ENCODE measurements around the gene KIF14. TPM values are rescaled to one million over a fixed set of nuclear protein-coding genes. Genes with fewer than 3 reads are reported as not detected.

The KIF14 gene, protein sequence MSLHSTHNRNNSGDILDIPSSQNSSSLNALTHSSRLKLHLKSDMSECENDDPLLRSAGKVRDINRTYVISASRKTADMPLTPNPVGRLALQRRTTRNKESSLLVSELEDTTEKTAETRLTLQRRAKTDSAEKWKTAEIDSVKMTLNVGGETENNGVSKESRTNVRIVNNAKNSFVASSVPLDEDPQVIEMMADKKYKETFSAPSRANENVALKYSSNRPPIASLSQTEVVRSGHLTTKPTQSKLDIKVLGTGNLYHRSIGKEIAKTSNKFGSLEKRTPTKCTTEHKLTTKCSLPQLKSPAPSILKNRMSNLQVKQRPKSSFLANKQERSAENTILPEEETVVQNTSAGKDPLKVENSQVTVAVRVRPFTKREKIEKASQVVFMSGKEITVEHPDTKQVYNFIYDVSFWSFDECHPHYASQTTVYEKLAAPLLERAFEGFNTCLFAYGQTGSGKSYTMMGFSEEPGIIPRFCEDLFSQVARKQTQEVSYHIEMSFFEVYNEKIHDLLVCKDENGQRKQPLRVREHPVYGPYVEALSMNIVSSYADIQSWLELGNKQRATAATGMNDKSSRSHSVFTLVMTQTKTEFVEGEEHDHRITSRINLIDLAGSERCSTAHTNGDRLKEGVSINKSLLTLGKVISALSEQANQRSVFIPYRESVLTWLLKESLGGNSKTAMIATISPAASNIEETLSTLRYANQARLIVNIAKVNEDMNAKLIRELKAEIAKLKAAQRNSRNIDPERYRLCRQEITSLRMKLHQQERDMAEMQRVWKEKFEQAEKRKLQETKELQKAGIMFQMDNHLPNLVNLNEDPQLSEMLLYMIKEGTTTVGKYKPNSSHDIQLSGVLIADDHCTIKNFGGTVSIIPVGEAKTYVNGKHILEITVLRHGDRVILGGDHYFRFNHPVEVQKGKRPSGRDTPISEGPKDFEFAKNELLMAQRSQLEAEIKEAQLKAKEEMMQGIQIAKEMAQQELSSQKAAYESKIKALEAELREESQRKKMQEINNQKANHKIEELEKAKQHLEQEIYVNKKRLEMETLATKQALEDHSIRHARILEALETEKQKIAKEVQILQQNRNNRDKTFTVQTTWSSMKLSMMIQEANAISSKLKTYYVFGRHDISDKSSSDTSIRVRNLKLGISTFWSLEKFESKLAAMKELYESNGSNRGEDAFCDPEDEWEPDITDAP (N-terminal part only)
- total RNA-seq: 10 to 100 TPM; 30.8 TPM

- peak; percentile 98 for DNase-seq
- no peaks in the 10 kb centered on the region for H3K27me3 Mint-ChIP-seq
- H3K36me3 Mint-ChIP-seq: peaks cover 35% of the 10 kb centered on the region
- peak within 1 kb of the TSS; percentile 87 for H3K4me3 Mint-ChIP-seq
- H3K27ac Mint-ChIP-seq: peak within 1 kb of the TSS; percentile 87
- H3K9me3 Mint-ChIP-seq (ENCODE audit: low read depth): no peaks in the 10 kb centered on the region
- peaks cover 48% of the 10 kb centered on the region for H3K4me1 Mint-ChIP-seq
- CTCF ChIA-PET: interaction anchor here (1.7 to 5.5 kb wide), 6 partner anchors 13 to 499 kb away, joined by 5 to 75 read pairs (median 23); partner anchors contain the start of gene DDX59
- peak; percentile 97 for ATAC-seq
Measured at GRCh38 chr1:200620273-200621131, at the start of gene KIF14. KIF14 (minus strand) TSS chr1:200620751; CDS start chr1:200618723, 2,028 bp downstream.

GRCh38 chr1:200669314-200670241, 49.0 kb upstream of the KIF14 start, which contains the start of gene DDX59:
DDX59 (minus strand) TSS chr1:200669907; CDS start chr1:200666740, 3,167 bp downstream.
- CTCF ChIA-PET: interaction anchor here (0.8 to 4.5 kb wide), 13 partner anchors 14 to 346 kb away, joined by 3 to 52 read pairs (median 4); partner anchors contain the start of gene KIF14
- peak within 1 kb of the TSS; percentile 98 for H3K4me3 Mint-ChIP-seq
- peak; percentile 91 for DNase-seq
- peaks cover 44% of the 10 kb centered on the region for H3K4me1 Mint-ChIP-seq
- peak within 1 kb of the TSS; percentile 94 for H3K27ac Mint-ChIP-seq
- H3K27me3 Mint-ChIP-seq: no peaks in the 10 kb centered on the region
- H3K36me3 Mint-ChIP-seq: peaks cover 22% of the 10 kb centered on the region
- ATAC-seq: peak; percentile 87
- no peaks in the 10 kb centered on the region for H3K9me3 Mint-ChIP-seq (ENCODE audit: low read depth)

- no peak for ATAC-seq
- CTCF ChIA-PET: interaction anchor here (1.0 to 4.5 kb wide), 5 partner anchors 41 to 134 kb away, joined by 3 to 52 read pairs (median 11); partner anchors contain the start of gene KIF14
- H3K36me3 Mint-ChIP-seq: peaks cover 30% of the 10 kb centered on the region
- peaks cover 45% of the 10 kb centered on the region for H3K4me1 Mint-ChIP-seq
- peak overlapping the region; percentile 71 for H3K27ac Mint-ChIP-seq
- peak overlapping the region; percentile 98 for H3K4me3 Mint-ChIP-seq
- DNase-seq: no peak
- H3K9me3 Mint-ChIP-seq (ENCODE audit: low read depth): no peaks in the 10 kb centered on the region
- H3K27me3 Mint-ChIP-seq: no peaks in the 10 kb centered on the region
Measured at GRCh38 chr1:200668514-200669313, 48.2 kb upstream of the KIF14 start.

DNA sequence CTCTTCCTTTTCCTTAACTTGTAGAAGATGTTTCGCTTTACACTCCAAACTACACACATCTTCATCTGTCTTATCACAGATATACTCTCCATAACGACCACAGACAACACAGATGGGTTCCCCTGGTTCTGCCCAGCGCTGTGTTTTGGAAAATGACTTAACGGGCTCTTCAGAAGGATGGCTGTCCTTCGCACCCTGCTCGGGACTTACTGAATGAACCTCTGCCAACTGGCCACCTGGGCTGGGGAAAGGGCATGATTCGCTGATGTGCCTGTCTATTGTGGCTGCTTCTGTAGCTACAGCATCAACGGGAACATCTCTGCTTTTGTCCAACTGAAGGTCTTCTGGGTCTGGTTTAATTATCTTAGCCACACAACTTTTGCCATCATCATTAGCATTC, 45.8 kb upstream of the KIF14 start:
- ATAC-seq (no peak), DNase-seq (no peak)
- H3K36me3 Mint-ChIP-seq: peaks cover 46% of the 10 kb centered on the region
- H3K9me3 Mint-ChIP-seq (ENCODE audit: low read depth): no peaks in the 10 kb centered on the region
- H3K27ac Mint-ChIP-seq: no peak overlapping the region
- H3K27me3 Mint-ChIP-seq: no peaks in the 10 kb centered on the region
- CTCF ChIA-PET: interaction anchor here (1.6 kb wide), 1 partner anchor 44 kb away, joined by 7 read pairs; no protein-coding TSS in a partner anchor
- H3K4me3 Mint-ChIP-seq: no peak overlapping the region
- peaks cover 50% of the 10 kb centered on the region for H3K4me1 Mint-ChIP-seq

- peaks cover 46% of the 10 kb centered on the region for H3K4me1 Mint-ChIP-seq
- peaks cover 48% of the 10 kb centered on the region for H3K36me3 Mint-ChIP-seq
- no peaks in the 10 kb centered on the region for H3K27me3 Mint-ChIP-seq
- no peak overlapping the region for H3K27ac Mint-ChIP-seq
- DNase-seq: no peak
- CTCF ChIA-PET: interaction anchor here (1.6 kb wide), 1 partner anchor 44 kb away, joined by 7 read pairs; no protein-coding TSS in a partner anchor
- H3K4me3 Mint-ChIP-seq: no peak overlapping the region
- no peak for ATAC-seq
- no peaks in the 10 kb centered on the region for H3K9me3 Mint-ChIP-seq (ENCODE audit: low read depth)
Measured at GRCh38 chr1:200665861-200666260, 45.3 kb upstream of the KIF14 start.

GRCh38 chr1:200660719-200661118, 40.2 kb upstream of the KIF14 start:
- peaks cover 33% of the 10 kb centered on the region for H3K4me1 Mint-ChIP-seq
- no peaks in the 10 kb centered on the region for H3K27me3 Mint-ChIP-seq
- peaks cover 70% of the 10 kb centered on the region for H3K36me3 Mint-ChIP-seq
- DNase-seq (no peak), ATAC-seq (no peak)
- H3K4me3 Mint-ChIP-seq: no peak overlapping the region
- CTCF ChIA-PET: interaction anchor here (1.0 kb wide), 1 partner anchor 39 kb away, joined by 3 read pairs; no protein-coding TSS in a partner anchor
- H3K9me3 Mint-ChIP-seq (ENCODE audit: low read depth): no peaks in the 10 kb centered on the region
- no peak overlapping the region for H3K27ac Mint-ChIP-seq

DNA sequence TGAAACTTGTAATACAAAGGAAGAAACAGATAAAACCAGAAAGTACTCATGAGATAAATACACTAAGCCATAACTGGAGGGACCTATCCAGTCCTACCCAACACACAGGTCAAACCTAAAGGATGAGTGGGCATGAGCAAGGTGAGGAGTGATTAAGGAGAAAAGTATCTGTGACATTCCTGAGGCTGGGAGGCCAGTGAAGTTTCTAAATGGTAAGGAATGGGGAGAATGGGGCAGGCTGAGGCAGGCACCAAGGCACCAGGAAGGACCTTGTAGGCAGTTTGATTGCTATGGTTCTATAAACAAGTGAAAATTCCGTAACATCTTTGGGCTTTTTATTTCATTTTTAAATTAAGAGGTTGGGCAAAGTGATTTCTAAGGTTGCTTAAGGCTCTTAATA, 38.7 kb upstream of the KIF14 start:
- ATAC-seq (no peak), DNase-seq (no peak)
- CTCF ChIA-PET: interaction anchor here (1.6 kb wide), 1 partner anchor 26 kb away, joined by 3 read pairs; no protein-coding TSS in a partner anchor
- H3K27me3 Mint-ChIP-seq: no peaks in the 10 kb centered on the region
- no peak overlapping the region for H3K27ac Mint-ChIP-seq
- peaks cover 68% of the 10 kb centered on the region for H3K36me3 Mint-ChIP-seq
- no peak overlapping the region for H3K4me3 Mint-ChIP-seq
- no peaks in the 10 kb centered on the region for H3K9me3 Mint-ChIP-seq (ENCODE audit: low read depth)
- peaks cover 35% of the 10 kb centered on the region for H3K4me1 Mint-ChIP-seq

DNA sequence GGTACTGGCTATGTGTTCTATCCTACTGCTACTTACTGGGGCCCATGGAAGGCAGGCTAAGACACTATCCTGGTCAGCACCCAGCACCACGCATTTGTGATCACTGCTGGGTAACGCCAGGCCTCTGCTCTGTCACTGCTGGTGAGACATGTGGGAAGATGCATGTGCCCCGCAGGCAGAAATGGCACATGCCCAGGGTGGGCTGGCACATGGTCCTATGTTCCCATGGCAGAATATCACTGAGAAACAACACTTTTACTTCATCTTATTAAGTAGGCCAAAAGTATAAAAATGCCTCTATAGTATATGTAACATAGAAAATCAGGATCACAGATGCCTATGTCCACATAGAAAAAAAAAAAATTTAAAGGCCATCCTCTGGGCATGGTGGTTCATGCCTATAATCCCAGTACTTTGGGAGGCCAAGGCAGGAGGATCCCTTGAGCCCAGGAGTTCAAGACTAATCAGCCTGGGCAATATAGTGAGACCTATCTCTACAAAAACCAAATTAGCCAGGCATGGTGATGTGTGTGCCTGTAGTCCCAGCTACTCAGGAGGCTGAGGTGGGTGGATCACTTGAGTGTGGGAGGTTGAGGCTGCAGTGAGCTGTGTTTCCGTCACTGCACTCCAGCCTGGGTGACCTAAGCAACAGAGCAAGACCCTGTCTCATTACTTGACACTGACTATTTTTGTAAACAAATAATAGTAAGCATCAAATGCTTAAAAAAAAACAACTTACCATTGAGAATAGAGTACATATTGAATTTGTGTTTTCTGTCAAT, 37.7 kb upstream of the KIF14 start:
- CTCF ChIA-PET: interaction anchor here (0.7 to 1.6 kb wide), 2 partner anchors 25 to 51 kb away, joined by 3 read pairs; no protein-coding TSS in a partner anchor
- no peak for ATAC-seq
- H3K4me1 Mint-ChIP-seq: peaks cover 36% of the 10 kb centered on the region
- DNase-seq: no peak
- H3K27ac Mint-ChIP-seq: no peak overlapping the region
- H3K9me3 Mint-ChIP-seq (ENCODE audit: low read depth): no peaks in the 10 kb centered on the region
- peaks cover 67% of the 10 kb centered on the region for H3K36me3 Mint-ChIP-seq
- no peaks in the 10 kb centered on the region for H3K27me3 Mint-ChIP-seq
- no peak overlapping the region for H3K4me3 Mint-ChIP-seq

- Mint-ChIP-seq H3K9me3 (ENCODE audit: low read depth) (no peaks in the 10 kb centered on the region), H3K4me1 (peaks cover 31% of the 10 kb centered on the region), H3K36me3 (peaks cover 49% of the 10 kb centered on the region), H3K4me3 (no peak overlapping the region), H3K27me3 (no peaks in the 10 kb centered on the region), H3K27ac (no peak overlapping the region)
- DNase-seq (no peak), ATAC-seq (no peak)
- CTCF ChIA-PET: no interaction called here
Measured at GRCh38 chr1:200654660-200655059, 34.1 kb upstream of the KIF14 start.

- H3K4me3 Mint-ChIP-seq: peak overlapping the region; percentile 5
- DNase-seq: no peak
- no peaks in the 10 kb centered on the region for H3K27me3 Mint-ChIP-seq
- peak; percentile 67 for ATAC-seq
- peaks cover 31% of the 10 kb centered on the region for H3K4me1 Mint-ChIP-seq
- peaks cover 46% of the 10 kb centered on the region for H3K36me3 Mint-ChIP-seq
- CTCF ChIA-PET: no interaction called here
- peak overlapping the region; percentile 80 for H3K27ac Mint-ChIP-seq
- H3K9me3 Mint-ChIP-seq (ENCODE audit: low read depth): no peaks in the 10 kb centered on the region
Measured at GRCh38 chr1:200653022-200653462, 32.5 kb upstream of the KIF14 start.

Data from activated CD8-positive, alpha-beta memory T cell treated with anti-CD3 and anti-CD28 coated beads, Interleukin-2, amount 10 ng/mL, durations not matched to agents 7 days and 5 days (primary cell).